ENCODE results near the gene BPIFB2.

BPIFB2 gene

DNA sequence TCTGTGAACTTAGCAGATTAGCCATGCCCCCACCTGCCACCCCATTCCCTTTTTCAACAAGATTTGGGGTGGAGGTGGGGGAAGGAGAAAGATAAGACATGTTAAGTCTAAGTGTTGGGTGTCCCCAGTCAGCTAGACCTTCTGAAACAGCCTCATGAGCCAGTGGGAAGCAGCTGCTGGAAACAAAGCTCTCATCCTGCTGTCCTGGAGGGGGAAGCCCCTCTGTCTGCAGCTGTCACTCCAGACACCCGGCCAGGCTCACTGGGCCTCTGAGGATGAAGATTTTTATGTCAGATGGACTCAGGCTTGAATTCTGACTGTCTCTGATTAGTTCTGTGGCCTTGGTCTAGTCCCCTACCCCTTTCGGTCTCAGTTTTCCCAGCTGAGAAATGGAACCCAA, 47.3 kb downstream of the BPIFB2 start:
- DNase-seq (ENCODE audit: low spot score) = no peak
- TF ChIP-seq, protein P1, sequence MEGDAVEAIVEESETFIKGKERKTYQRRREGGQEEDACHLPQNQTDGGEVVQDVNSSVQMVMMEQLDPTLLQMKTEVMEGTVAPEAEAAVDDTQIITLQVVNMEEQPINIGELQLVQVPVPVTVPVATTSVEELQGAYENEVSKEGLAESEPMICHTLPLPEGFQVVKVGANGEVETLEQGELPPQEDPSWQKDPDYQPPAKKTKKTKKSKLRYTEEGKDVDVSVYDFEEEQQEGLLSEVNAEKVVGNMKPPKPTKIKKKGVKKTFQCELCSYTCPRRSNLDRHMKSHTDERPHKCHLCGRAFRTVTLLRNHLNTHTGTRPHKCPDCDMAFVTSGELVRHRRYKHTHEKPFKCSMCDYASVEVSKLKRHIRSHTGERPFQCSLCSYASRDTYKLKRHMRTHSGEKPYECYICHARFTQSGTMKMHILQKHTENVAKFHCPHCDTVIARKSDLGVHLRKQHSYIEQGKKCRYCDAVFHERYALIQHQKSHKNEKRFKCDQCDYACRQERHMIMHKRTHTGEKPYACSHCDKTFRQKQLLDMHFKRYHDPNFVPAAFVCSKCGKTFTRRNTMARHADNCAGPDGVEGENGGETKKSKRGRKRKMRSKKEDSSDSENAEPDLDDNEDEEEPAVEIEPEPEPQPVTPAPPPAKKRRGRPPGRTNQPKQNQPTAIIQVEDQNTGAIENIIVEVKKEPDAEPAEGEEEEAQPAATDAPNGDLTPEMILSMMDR (conservative IDR thresholded peaks at IDR 0.05; ENCODE audit: low read depth) = no peak
- CTCF ChIA-PET = interaction anchor here (0.9 to 1.1 kb wide), 2 partner anchors 17 to 821 kb away, joined by 3 read pairs; no protein-coding TSS in a partner anchor
- POLR2A ChIA-PET (ENCODE audit: low non-redundant PET) = no interaction called here
- no peak overlapping the region for H3K27ac ChIP-seq

DNA sequence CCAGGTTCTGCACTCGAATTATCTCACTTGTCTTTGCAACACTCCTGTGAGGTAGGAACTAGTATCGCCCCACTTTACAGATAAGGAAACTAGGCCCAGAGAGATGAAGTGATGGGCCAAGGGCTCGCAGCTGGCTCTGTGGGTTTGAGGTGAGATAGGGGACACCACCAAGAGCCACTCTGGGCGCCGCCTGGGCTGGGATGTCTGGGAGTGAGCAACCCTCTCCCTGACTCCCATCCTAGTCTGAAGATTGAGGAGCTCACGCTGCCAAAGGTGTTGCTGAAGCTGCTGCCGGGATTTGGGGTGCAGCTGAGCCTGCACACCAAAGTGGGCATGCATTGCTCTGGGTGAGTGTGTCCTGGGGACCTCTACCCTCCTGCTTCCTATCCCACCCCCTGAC, 51.6 kb downstream of the BPIFB2 start:
- ChIA-PET POLR2A (ENCODE audit: low non-redundant PET) (no interaction called here), CTCF (interaction anchor here (0.6 to 0.8 kb wide), 2 partner anchors 37 to 242 kb away, joined by 3 read pairs; no protein-coding TSS in a partner anchor)
- no peak overlapping the region for H3K27ac ChIP-seq
- no peak for DNase-seq (ENCODE audit: low spot score)
- TF ChIP-seq, protein P1 (conservative IDR thresholded peaks at IDR 0.05; ENCODE audit: low read depth) = no peak

DNA sequence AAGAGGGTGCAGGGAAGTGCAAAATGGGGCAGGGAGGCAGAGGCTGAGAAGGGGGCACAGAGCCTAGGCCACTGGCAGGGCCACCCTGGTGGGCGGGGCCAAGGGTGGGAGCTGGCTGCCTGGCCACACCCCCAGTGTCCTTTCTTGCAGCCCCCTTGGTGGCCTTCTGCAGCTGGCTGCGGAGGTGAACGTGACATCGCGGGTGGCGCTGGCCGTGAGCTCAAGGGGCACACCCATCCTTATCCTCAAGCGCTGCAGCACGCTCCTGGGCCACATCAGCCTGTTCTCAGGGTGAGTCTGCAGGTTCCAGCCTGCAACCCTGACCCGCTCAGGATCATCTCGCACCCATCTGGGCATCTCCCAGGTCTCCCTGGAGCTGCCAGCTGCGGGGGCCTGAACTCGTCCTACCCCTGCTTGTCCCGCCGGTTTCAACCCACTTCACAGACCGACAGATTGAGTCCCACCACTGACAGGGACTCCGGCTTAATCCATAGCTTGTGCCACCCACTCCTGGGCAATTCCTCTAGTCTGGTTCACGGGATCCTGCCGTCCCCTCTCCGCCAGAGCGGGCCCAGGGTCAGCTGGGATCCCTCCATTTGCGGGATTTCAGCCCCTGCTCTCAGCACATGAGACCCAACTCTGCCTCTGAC, 52.4 kb downstream of the BPIFB2 start:
- H3K27ac ChIP-seq = no peak overlapping the region
- no peak for DNase-seq (ENCODE audit: low spot score)
- ChIA-PET POLR2A (ENCODE audit: low non-redundant PET) (no interaction called here), CTCF (interaction anchor here (0.6 kb wide), 1 partner anchor 38 kb away, joined by 3 read pairs; no protein-coding TSS in a partner anchor)
- TF ChIP-seq, protein P1 (conservative IDR thresholded peaks at IDR 0.05; ENCODE audit: low read depth) = no peak

DNA sequence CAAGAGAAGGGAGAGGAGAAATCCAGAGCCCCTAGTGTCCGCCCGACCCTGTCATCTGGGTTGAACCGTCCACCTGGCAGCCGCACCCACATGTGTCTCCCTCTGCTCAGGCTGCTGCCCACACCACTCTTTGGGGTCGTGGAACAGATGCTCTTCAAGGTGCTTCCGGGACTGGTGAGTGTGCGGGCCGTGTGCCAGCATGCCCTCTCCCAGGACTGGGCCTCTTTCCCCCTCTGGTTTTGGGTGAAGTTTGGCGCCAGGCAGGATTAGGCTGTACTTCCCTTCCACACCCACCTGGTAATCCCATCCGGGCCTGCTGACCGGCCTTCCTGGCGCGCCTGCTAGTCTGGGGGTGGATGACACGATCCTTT, 54.1 kb downstream of the BPIFB2 start:
- TF ChIP-seq, protein P1 (conservative IDR thresholded peaks at IDR 0.05; ENCODE audit: low read depth) = no peak
- no peak for DNase-seq (ENCODE audit: low spot score)
- ChIA-PET CTCF (interaction anchor here (0.6 kb wide), 1 partner anchor 27 kb away, joined by 3 read pairs; no protein-coding TSS in a partner anchor), POLR2A (ENCODE audit: low non-redundant PET) (no interaction called here)
- H3K27ac ChIP-seq = no peak overlapping the region

GRCh38 chr20:33062105-33062824, 54.8 kb downstream of the BPIFB2 start:
- POLR2A ChIA-PET (ENCODE audit: low non-redundant PET) = no interaction called here
- no peak for DNase-seq (ENCODE audit: low spot score)
- CTCF ChIA-PET = no interaction called here
- no peak overlapping the region for H3K27ac ChIP-seq
- TF ChIP-seq, protein P1 (conservative IDR thresholded peaks at IDR 0.05; ENCODE audit: low read depth) = no peak

DNA sequence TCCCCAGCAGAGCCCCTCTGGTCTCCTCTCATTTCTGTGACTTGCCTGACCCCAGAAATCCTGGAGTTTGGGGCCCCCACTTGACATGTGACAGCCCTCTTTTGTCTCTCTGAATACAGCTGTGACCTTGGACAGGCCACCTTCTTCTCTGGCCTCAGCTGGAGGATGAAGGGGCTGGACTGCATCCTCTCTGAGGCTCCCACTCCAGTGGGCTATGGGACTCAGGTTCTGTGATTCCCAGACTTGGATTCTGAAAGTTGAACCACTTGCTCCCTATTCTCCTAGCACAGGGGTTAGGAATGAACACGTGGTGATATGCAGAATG, 55.3 kb downstream of the BPIFB2 start:
- CTCF ChIA-PET = interaction anchor here (0.5 kb wide), 1 partner anchor 44 kb away, joined by 3 read pairs; no protein-coding TSS in a partner anchor
- TF ChIP-seq, protein P1 (conservative IDR thresholded peaks at IDR 0.05; ENCODE audit: low read depth) = no peak
- no peak for DNase-seq (ENCODE audit: low spot score)
- H3K27ac ChIP-seq = no peak overlapping the region
- POLR2A ChIA-PET (ENCODE audit: low non-redundant PET) = no interaction called here

Data from RWPE1 (cell line).